ENCODE data around the gene DARS2. TPM values are rescaled to one million over a fixed set of nuclear protein-coding genes. Genes with fewer than 3 reads are reported as not detected.

The DARS2 gene
- total RNA-seq, 1 experiment from 2014 or later = 77.3 TPM

DNA sequence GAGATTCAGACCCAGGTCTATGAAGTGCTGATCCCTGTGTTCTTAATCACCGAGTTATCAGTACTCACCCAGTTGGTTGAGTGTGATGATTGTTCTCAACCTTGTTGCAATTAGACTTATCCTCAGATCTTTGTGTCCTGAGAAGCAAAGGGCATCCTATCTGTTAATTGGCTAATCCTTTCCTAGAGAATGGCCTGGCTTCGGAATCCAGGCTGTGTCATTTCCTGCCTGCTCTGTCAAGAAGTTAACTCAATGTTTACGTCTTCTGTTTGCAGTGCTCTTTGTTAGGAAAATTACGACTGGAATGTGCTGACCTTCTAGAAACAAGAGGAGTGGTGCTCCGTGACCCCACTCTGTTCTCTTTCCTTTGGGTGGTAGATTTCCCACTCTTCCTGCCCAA, 28.6 kb downstream of the DARS2 start:
- H3K79me2 ChIP-seq (ENCODE audit: low read length) = no peaks in the 10 kb centered on the region
- H3K27ac ChIP-seq (ENCODE audit: low read length) = no peak overlapping the region
- H4K20me1 ChIP-seq (ENCODE audit: low read length) = no peaks in the 10 kb centered on the region
- H3K36me3 ChIP-seq (ENCODE audit: low read depth, low read length) = peaks cover 20% of the 10 kb centered on the region
- H3K9ac ChIP-seq (ENCODE audit: low read length) = no peak overlapping the region
- no peak overlapping the region for H2AFZ ChIP-seq (ENCODE audit: low read length)
- H3K27me3 ChIP-seq (ENCODE audit: low read length) = no peaks in the 10 kb centered on the region
- ATAC-seq (peak; percentile 64), DNase-seq (no peak)
- no peaks in the 10 kb centered on the region for H3K9me2 ChIP-seq (replicated peaks; ENCODE audit: low read length)
- POLR2A ChIA-PET (ENCODE audit: unreplicated experiment) = no interaction called here
- no peak overlapping the region for H3K4me3 ChIP-seq (ENCODE audit: low read length)
- intact Hi-C loops (cut with micrococcal nuclease) = loop anchor here (10.0 kb wide), 1 partner anchor 222 kb away; no protein-coding TSS in a partner anchor
- no peak overlapping the region for H3K4me2 ChIP-seq (ENCODE audit: low read length)
- peaks cover 1% of the 10 kb centered on the region for H3F3A ChIP-seq (ENCODE audit: low read length, unreplicated experiment)
- BruUV-seq (replicated peaks) = no TSS peak
- TF ChIP-seq EZH2phosphoT487 (IDR thresholded peaks at IDR 0.05; ENCODE audit: borderline replicate concordance, low read length) = no peak
- TF ChIP-seq, protein P1, sequence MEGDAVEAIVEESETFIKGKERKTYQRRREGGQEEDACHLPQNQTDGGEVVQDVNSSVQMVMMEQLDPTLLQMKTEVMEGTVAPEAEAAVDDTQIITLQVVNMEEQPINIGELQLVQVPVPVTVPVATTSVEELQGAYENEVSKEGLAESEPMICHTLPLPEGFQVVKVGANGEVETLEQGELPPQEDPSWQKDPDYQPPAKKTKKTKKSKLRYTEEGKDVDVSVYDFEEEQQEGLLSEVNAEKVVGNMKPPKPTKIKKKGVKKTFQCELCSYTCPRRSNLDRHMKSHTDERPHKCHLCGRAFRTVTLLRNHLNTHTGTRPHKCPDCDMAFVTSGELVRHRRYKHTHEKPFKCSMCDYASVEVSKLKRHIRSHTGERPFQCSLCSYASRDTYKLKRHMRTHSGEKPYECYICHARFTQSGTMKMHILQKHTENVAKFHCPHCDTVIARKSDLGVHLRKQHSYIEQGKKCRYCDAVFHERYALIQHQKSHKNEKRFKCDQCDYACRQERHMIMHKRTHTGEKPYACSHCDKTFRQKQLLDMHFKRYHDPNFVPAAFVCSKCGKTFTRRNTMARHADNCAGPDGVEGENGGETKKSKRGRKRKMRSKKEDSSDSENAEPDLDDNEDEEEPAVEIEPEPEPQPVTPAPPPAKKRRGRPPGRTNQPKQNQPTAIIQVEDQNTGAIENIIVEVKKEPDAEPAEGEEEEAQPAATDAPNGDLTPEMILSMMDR (conservative IDR thresholded peaks at IDR 0.05; ENCODE audit: low read depth, low read length) = no peak
- no peak for TF ChIP-seq EZH2 (IDR thresholded peaks at IDR 0.05; ENCODE audit: low read length, unreplicated experiment)
- no peaks in the 10 kb centered on the region for H3K4me1 ChIP-seq (ENCODE audit: insufficient read depth, low read length)
- CTCF ChIA-PET = no interaction called here
- H3K9me3 ChIP-seq (ENCODE audit: low read length) = no peaks in the 10 kb centered on the region

DNA sequence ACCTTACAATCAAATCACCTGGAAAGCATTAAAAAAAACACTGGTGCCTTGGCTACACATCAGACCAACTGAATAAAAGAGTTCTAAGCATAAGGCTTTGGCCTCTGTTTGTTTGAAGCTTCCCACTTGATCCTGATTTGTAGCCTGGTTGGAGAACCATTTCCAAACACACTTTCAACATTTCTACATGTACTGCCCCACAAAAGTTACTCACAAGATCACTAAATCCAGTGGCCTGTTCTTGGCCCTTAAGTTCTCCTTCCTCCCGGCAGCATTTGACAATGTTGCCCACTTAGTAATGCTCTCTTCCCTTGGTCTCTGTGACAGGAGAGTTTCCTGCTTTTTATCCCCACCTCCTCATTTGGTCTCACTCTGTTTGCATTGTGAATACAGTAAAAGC, 31.5 kb downstream of the DARS2 start:
- peaks cover 3% of the 10 kb centered on the region for H3F3A ChIP-seq (ENCODE audit: low read length, unreplicated experiment)
- H3K9me3 ChIP-seq (ENCODE audit: low read length) = no peaks in the 10 kb centered on the region
- H3K36me3 ChIP-seq (ENCODE audit: low read depth, low read length) = peaks cover 8% of the 10 kb centered on the region
- DNase-seq (no peak), ATAC-seq (no peak)
- ChIA-PET CTCF (no interaction called here), POLR2A (ENCODE audit: unreplicated experiment) (no interaction called here)
- no peak for TF ChIP-seq EZH2 (IDR thresholded peaks at IDR 0.05; ENCODE audit: low read length, unreplicated experiment)
- TF ChIP-seq, protein P1 (conservative IDR thresholded peaks at IDR 0.05; ENCODE audit: low read depth, low read length) = no peak
- no peaks in the 10 kb centered on the region for H3K4me1 ChIP-seq (ENCODE audit: insufficient read depth, low read length)
- no peak overlapping the region for H3K4me2 ChIP-seq (ENCODE audit: low read length)
- H3K27me3 ChIP-seq (ENCODE audit: low read length) = no peaks in the 10 kb centered on the region
- no peak overlapping the region for H3K4me3 ChIP-seq (ENCODE audit: low read length)
- H3K27ac ChIP-seq (ENCODE audit: low read length) = no peak overlapping the region
- no peaks in the 10 kb centered on the region for H4K20me1 ChIP-seq (ENCODE audit: low read length)
- no peak overlapping the region for H3K9ac ChIP-seq (ENCODE audit: low read length)
- no TSS peak for BruUV-seq (replicated peaks)
- no peaks in the 10 kb centered on the region for H3K9me2 ChIP-seq (replicated peaks; ENCODE audit: low read length)
- H3K79me2 ChIP-seq (ENCODE audit: low read length) = no peaks in the 10 kb centered on the region
- no peak overlapping the region for H2AFZ ChIP-seq (ENCODE audit: low read length)
- intact Hi-C loops (cut with micrococcal nuclease) = loop anchor here (10.0 kb wide), 1 partner anchor 219 kb away; no protein-coding TSS in a partner anchor

DNA sequence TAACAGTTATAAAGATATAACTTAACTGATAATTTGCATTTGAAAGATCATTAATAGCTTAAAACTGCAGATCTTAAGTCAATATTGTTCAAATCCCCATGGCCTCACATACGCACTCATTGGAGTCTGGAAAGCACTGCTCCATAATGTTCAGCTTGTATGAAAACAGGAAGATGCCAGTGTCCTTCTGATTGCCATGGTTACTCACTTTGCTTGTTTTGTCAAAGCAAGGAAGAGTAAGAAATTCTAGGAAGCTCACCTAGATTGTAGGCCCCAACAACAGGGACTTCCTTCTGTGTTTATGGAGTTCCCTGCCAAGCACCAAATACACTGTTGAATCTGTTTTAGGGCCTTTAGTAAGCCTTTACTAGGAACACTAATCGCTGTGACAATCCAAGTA, 32.4 kb downstream of the DARS2 start:
- Histone ChIP-seq H2AFZ (ENCODE audit: low read length) (no peak overlapping the region), H3K79me2 (ENCODE audit: low read length) (no peaks in the 10 kb centered on the region), H4K20me1 (ENCODE audit: low read length) (no peaks in the 10 kb centered on the region), H3K27me3 (ENCODE audit: low read length) (no peaks in the 10 kb centered on the region), H3K27ac (ENCODE audit: low read length) (no peak overlapping the region), H3K4me3 (ENCODE audit: low read length) (no peak overlapping the region), H3K9me3 (ENCODE audit: low read length) (no peaks in the 10 kb centered on the region), H3K4me1 (ENCODE audit: insufficient read depth, low read length) (no peaks in the 10 kb centered on the region), H3K4me2 (ENCODE audit: low read length) (no peak overlapping the region), H3K9me2 (replicated peaks; ENCODE audit: low read length) (no peaks in the 10 kb centered on the region), H3K36me3 (ENCODE audit: low read depth, low read length) (peaks cover 4% of the 10 kb centered on the region; the same call in 1 of the 2 replicates), H3K9ac (ENCODE audit: low read length) (no peak overlapping the region), H3F3A (ENCODE audit: low read length, unreplicated experiment) (peaks cover 3% of the 10 kb centered on the region)
- TF ChIP-seq, protein P1 (conservative IDR thresholded peaks at IDR 0.05; ENCODE audit: low read depth, low read length) = no peak
- no peak for TF ChIP-seq EZH2phosphoT487 (IDR thresholded peaks at IDR 0.05; ENCODE audit: borderline replicate concordance, low read length)
- no peak for TF ChIP-seq EZH2 (IDR thresholded peaks at IDR 0.05; ENCODE audit: low read length, unreplicated experiment)
- CTCF ChIA-PET = no interaction called here
- no peak for DNase-seq
- intact Hi-C loops (cut with micrococcal nuclease) = loop anchor here (10.0 kb wide), 1 partner anchor 218 kb away; no protein-coding TSS in a partner anchor
- no TSS peak for BruUV-seq (replicated peaks)
- no peak for ATAC-seq
- POLR2A ChIA-PET (ENCODE audit: unreplicated experiment) = no interaction called here
